ENCODE measurements around the gene FAM83G. TPM values are rescaled to one million over a fixed set of nuclear protein-coding genes. Genes with fewer than 3 reads are reported as not detected.

The FAM83G gene
- total RNA-seq, 1 donor from 2014 or later, result 11.2 TPM

DNA sequence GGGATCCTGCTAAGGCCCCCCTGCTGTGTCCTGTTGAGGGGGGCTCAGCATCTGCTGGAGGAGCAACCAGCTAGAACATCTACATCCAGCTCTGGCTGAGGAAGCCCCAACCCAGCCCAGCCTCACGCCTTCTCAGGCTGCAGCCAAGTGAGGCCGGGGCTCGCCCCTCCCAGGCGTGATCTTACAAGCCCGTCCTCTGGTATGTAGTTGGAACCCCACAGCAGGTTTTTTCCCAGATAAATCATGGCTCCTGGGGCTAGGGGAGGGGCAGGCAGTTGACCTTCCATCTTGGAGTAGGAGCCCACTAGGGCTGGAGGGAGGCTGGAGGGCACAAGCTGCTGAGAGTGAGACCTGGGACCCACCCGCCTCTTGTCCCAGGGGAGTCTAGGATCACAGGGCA lies 4.7 kb downstream of the FAM83G start:
- Histone ChIP-seq H3K27ac (no peak overlapping the region), H3K36me3 (no peaks in the 10 kb centered on the region), H3K9me3 (peaks cover 0 to 17% of the 10 kb centered on the region in 2 donors), H3K4me1 (peaks cover 3 to 7% of the 10 kb centered on the region in 2 donors), H3K4me3 (no peak overlapping the region), H3K27me3 (no peaks in the 10 kb centered on the region)
- intact Hi-C loops (cut with DNase I), result loop anchor here (5.0 kb wide), 1 partner anchor 143 kb away; the partner anchor contains the start of gene PRPSAP2
- no peak for DNase-seq (ENCODE audit: low spot score in 2 of 2)
- TF ChIP-seq, protein P1, sequence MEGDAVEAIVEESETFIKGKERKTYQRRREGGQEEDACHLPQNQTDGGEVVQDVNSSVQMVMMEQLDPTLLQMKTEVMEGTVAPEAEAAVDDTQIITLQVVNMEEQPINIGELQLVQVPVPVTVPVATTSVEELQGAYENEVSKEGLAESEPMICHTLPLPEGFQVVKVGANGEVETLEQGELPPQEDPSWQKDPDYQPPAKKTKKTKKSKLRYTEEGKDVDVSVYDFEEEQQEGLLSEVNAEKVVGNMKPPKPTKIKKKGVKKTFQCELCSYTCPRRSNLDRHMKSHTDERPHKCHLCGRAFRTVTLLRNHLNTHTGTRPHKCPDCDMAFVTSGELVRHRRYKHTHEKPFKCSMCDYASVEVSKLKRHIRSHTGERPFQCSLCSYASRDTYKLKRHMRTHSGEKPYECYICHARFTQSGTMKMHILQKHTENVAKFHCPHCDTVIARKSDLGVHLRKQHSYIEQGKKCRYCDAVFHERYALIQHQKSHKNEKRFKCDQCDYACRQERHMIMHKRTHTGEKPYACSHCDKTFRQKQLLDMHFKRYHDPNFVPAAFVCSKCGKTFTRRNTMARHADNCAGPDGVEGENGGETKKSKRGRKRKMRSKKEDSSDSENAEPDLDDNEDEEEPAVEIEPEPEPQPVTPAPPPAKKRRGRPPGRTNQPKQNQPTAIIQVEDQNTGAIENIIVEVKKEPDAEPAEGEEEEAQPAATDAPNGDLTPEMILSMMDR (IDR thresholded peaks at IDR 0.05), result no peak

DNA sequence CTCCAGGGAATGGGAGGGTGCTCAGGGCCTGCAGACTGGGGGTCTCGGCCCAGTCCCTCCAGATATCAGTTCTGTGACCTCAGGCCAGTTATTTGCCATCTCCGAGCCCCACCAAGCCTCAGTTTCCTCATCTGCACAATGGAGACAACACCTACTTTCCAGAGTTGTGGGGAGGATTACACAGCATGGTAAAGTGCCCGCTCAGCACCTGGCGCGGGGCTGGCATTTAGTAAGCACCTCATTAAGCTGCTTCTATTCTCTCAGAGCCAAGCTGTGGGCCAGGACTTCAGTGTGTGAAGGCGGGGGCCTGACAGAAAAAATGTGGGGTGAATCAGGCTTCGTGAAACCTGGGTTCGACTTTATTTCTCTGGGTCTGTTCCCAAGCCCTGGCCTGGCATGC lies 5.2 kb downstream of the FAM83G start:
- peaks cover 2 to 7% of the 10 kb centered on the region in 2 donors for H3K4me1 ChIP-seq
- intact Hi-C loops (cut with DNase I), result no loop called here
- H3K4me3 ChIP-seq, result no peak overlapping the region
- H3K27ac ChIP-seq, result no peak overlapping the region
- TF ChIP-seq, protein P1 (IDR thresholded peaks at IDR 0.05), result no peak
- peaks cover 0 to 17% of the 10 kb centered on the region in 2 donors for H3K9me3 ChIP-seq
- H3K36me3 ChIP-seq, result no peaks in the 10 kb centered on the region
- no peaks in the 10 kb centered on the region for H3K27me3 ChIP-seq
- DNase-seq (ENCODE audit: low spot score in 2 of 2), result no peak

DNA sequence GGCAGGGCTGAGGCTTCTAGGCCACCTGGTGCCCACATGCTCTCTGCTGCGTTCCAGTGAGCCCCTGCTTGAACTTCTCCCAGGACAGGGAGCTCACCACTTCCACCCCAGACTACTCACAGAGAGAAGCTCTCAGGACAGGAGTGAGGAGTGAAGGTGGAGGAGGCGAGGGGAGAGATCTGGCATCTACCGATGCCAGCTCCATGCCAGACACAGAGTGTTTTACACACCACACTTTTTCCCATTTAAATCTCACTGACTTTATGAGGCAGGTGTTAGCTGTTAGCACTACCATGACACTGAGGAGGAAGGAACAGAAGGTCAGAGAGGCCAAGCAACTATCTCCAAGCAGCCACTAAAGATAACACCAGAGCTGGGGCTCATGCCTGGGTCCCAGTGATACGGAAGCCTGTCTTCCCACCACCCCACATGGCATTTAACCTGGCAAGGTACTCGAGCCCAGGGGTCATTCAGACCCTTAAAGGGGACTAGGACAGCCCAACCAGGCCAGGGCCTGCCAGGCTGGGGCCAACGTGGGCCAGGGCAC lies 6.8 kb downstream of the FAM83G start:
- TF ChIP-seq, protein P1 (IDR thresholded peaks at IDR 0.05), result no peak
- no peak overlapping the region for H3K4me3 ChIP-seq
- no peaks in the 10 kb centered on the region for H3K27me3 ChIP-seq
- no peaks in the 10 kb centered on the region for H3K36me3 ChIP-seq
- H3K4me1 ChIP-seq, result peaks cover 0 to 2% of the 10 kb centered on the region in 2 donors
- DNase-seq (ENCODE audit: low spot score in 2 of 2), result no peak
- H3K9me3 ChIP-seq, result peaks cover 0 to 17% of the 10 kb centered on the region in 2 donors
- intact Hi-C loops (cut with DNase I), result no loop called here
- H3K27ac ChIP-seq, result no peak overlapping the region

DNA sequence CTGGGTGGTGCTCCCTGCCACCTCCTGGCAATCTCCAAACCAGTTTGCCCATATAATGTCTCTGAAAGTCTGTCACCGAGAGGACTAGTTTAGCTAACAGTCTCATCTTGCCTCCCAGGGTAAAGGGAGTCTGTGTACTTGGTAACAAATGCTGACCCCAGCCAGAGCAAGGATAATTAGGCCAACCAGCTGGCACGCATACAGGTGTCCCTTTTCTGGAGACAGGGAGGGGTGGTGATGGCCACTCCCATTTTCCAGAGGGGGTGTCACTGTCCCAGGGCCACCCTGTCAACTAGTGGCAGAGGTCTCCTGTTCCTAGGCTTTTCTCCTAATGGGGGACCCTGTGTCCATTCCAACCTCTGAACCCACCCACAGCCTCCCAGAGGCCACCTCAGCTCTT lies 8.1 kb downstream of the FAM83G start:
- no peaks in the 10 kb centered on the region for H3K36me3 ChIP-seq
- no peaks in the 10 kb centered on the region for H3K4me1 ChIP-seq
- DNase-seq (ENCODE audit: low spot score in 2 of 2), result no peak
- H3K27me3 ChIP-seq, result no peaks in the 10 kb centered on the region
- H3K4me3 ChIP-seq, result no peak overlapping the region
- intact Hi-C loops (cut with DNase I), result no loop called here
- peaks cover 0 to 17% of the 10 kb centered on the region in 2 donors for H3K9me3 ChIP-seq
- no peak overlapping the region for H3K27ac ChIP-seq
- TF ChIP-seq, protein P1 (IDR thresholded peaks at IDR 0.05), result no peak

DNA sequence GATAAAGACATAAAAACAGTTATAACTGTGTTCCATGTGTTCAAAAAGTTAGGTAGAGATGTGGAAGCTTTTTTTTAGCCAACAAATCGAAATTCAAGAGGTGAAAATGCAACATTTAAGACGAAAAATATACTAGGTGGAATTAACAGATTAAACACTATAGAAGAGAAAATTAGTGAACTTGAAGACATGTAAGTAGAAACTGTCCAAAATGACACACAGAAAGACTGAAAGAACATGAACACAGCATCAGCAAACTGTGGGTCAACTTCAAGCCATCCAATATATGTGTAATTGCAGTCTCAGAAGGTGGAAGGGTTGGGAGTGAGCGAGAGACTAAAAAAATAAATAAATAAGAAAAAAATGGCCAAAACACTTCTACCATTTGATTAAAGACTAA lies 9.3 kb downstream of the FAM83G start:
- Histone ChIP-seq H3K27me3 (no peaks in the 10 kb centered on the region), H3K9me3 (peaks cover 0 to 17% of the 10 kb centered on the region in 2 donors), H3K36me3 (no peaks in the 10 kb centered on the region), H3K4me1 (no peaks in the 10 kb centered on the region), H3K27ac (no peak overlapping the region), H3K4me3 (no peak overlapping the region)
- no peak for DNase-seq (ENCODE audit: low spot score in 2 of 2)
- TF ChIP-seq, protein P1 (IDR thresholded peaks at IDR 0.05), result no peak
- intact Hi-C loops (cut with DNase I), result no loop called here

DNA sequence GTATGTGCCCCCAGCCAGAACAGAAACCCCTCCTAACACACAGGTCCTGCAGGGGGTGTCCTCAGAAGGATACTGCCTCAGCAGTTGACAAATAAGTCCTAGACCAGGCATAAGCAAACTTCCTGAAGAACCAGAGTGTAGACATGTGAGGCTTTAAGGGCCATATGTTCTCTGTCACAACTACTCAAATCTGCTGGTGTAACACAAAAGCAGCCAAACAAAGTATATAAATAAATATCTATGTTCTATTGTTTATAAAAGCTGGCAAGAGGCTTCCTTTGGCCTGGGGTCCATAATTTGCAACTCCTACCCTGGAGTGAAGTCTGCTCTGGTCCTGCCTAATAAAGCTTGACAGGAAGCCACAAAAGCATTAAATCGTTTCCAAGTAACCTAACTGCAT lies 9.9 kb downstream of the FAM83G start:
- TF ChIP-seq, protein P1 (IDR thresholded peaks at IDR 0.05), result no peak
- H3K4me3 ChIP-seq, result no peak overlapping the region
- peaks cover 0 to 17% of the 10 kb centered on the region in 2 donors for H3K9me3 ChIP-seq
- no peaks in the 10 kb centered on the region for H3K27me3 ChIP-seq
- H3K27ac ChIP-seq, result no peak overlapping the region
- no peak for DNase-seq (ENCODE audit: low spot score in 2 of 2)
- no peaks in the 10 kb centered on the region for H3K36me3 ChIP-seq
- intact Hi-C loops (cut with DNase I), result no loop called here
- H3K4me1 ChIP-seq, result no peaks in the 10 kb centered on the region

Measured in ascending aorta (tissue), 2 donors.